ENCODE measurements around the gene NRN1.
A peak's percentile ranks its signal among the peaks of the same experiment; 100 is the strongest.

GRCh38 chr6:6006428-6007365 lies at the start of gene NRN1:
- TF ChIP-seq CTCF (IDR thresholded peaks at IDR 0.05; ENCODE audit: insufficient read depth, low read depth, low read length) = no peak
- TF ChIP-seq EZH2 (IDR thresholded peaks at IDR 0.05; ENCODE audit: insufficient read depth, low read length) = peak; percentile 90
